ENCODE data around the gene TCEAL9.

DNA sequence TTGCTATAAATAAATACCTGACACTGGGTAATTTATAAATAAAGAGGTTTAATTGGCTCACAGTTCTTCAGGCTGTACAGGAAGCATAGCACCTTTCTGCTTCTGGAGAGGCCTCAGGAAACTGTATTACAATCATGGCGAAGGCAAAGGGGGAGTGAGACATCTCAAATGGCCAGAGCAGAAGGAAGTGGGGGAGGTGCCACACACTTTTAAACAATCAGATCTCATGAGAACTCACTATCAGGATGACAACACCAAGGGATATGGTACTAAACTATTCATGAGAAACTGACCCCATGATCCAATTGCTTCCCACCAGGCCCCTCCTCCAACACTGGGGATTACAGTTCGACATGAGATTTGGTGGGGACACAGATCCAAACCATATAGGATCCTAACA lies 11.7 kb upstream of the TCEAL9 start:
- TF ChIP-seq, protein P1, sequence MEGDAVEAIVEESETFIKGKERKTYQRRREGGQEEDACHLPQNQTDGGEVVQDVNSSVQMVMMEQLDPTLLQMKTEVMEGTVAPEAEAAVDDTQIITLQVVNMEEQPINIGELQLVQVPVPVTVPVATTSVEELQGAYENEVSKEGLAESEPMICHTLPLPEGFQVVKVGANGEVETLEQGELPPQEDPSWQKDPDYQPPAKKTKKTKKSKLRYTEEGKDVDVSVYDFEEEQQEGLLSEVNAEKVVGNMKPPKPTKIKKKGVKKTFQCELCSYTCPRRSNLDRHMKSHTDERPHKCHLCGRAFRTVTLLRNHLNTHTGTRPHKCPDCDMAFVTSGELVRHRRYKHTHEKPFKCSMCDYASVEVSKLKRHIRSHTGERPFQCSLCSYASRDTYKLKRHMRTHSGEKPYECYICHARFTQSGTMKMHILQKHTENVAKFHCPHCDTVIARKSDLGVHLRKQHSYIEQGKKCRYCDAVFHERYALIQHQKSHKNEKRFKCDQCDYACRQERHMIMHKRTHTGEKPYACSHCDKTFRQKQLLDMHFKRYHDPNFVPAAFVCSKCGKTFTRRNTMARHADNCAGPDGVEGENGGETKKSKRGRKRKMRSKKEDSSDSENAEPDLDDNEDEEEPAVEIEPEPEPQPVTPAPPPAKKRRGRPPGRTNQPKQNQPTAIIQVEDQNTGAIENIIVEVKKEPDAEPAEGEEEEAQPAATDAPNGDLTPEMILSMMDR (IDR thresholded peaks at IDR 0.05; ENCODE audit: low read depth, low read length, missing input control) = no peak
- TF ChIP-seq TAF1 (conservative IDR thresholded peaks at IDR 0.05) = no peak

Measured in liver (tissue), 3 donors.